SHP77 treated with DMSO at 0.1 percent for 48 hours (cell line): Measurements from ENCODE around the gene ARCN1.
"Not testable (repeated sequence)": the region's sequence is repeated elsewhere in the genome, so short reads cannot be mapped to it uniquely, and the experiment has no call there.

Source experiments
- DNase-seq: peaks from one replicate; lab custom pipeline; 2025; lab: John Stamatoyannopoulos, UW

Gene ARCN1

GRCh38 chr11:118544647-118545010 is 27.6 kb upstream of the ARCN1 start:
- no peak for DNase-seq

GRCh38 chr11:118545533-118545932 is 26.7 kb upstream of the ARCN1 start:
- DNase-seq, result no peak

GRCh38 chr11:118547132-118547531 is 25.1 kb upstream of the ARCN1 start:
- no peak for DNase-seq

- no peak for DNase-seq
Measured at GRCh38 chr11:118552341-118552740, 19.9 kb upstream of the ARCN1 start.

GRCh38 chr11:118560806-118561205 is 11.4 kb upstream of the ARCN1 start:
- DNase-seq, result no peak

GRCh38 chr11:118565051-118565450 is 7.2 kb upstream of the ARCN1 start:
- no peak for DNase-seq

GRCh38 chr11:118569670-118570069 is 2.5 kb upstream of the ARCN1 start:
- no peak for DNase-seq

GRCh38 chr11:118570787-118571186 is 1.4 kb upstream of the ARCN1 start:
- DNase-seq, result no peak

- not testable (repeated sequence) for DNase-seq
Measured at GRCh38 chr11:118571701-118572060, 528 bp upstream of the ARCN1 start.

GRCh38 chr11:118572981-118573550 is 857 bp downstream of the ARCN1 start:
- DNase-seq, result no peak

GRCh38 chr11:118574636-118575035 is 2.4 kb downstream of the ARCN1 start:
- DNase-seq, result no peak

- DNase-seq, result not testable (repeated sequence)
Measured at GRCh38 chr11:118577995-118578394, 5.8 kb downstream of the ARCN1 start.

- no peak for DNase-seq
Measured at GRCh38 chr11:118581057-118581456, 8.8 kb downstream of the ARCN1 start.

- no peak for DNase-seq
Measured at GRCh38 chr11:118587952-118588351, 15.7 kb downstream of the ARCN1 start.

GRCh38 chr11:118592616-118593367 is 20.6 kb downstream of the ARCN1 start:
- DNase-seq, result no peak

- not testable (repeated sequence) for DNase-seq
Measured at GRCh38 chr11:118594984-118595383, 22.8 kb downstream of the ARCN1 start.

- DNase-seq, result no peak
Measured at GRCh38 chr11:118596224-118597146, 24.3 kb downstream of the ARCN1 start.

- DNase-seq, result no peak
Measured at GRCh38 chr11:118597556-118597955, 25.3 kb downstream of the ARCN1 start.

- no peak for DNase-seq
Measured at GRCh38 chr11:118602331-118602730, 30.1 kb downstream of the ARCN1 start.

GRCh38 chr11:118603709-118604108 is 31.5 kb downstream of the ARCN1 start:
- not testable (repeated sequence) for DNase-seq

- no peak for DNase-seq
Measured at GRCh38 chr11:118604566-118604965, 32.4 kb downstream of the ARCN1 start.

- no peak for DNase-seq
Measured at GRCh38 chr11:118605116-118605867, 33.1 kb downstream of the ARCN1 start.
